Retinal pigment epithelial cell (primary cell): ENCODE results near the gene TARM1.

Source experiments
- DNase-seq: peaks from one replicate; pipeline ENCODE4 v3.0.0-alpha.2; 2010; ENCODE audit warnings: low read depth
- H3K4me3 ChIP-seq: 2 replicates; pipeline ENCODE4 v1.5.1; 2011; ENCODE audit warnings: mild to moderate bottlenecking, low read length, control low read depth, moderate library complexity
- TF ChIP-seq, protein P1 (sequence below): conservative IDR thresholded peaks from 2 replicates; pipeline ENCODE4 v1.5.1; 2011; ENCODE audit warnings: low read depth, low read length, control low read depth, inconsistent platforms

TARM1 gene

DNA sequence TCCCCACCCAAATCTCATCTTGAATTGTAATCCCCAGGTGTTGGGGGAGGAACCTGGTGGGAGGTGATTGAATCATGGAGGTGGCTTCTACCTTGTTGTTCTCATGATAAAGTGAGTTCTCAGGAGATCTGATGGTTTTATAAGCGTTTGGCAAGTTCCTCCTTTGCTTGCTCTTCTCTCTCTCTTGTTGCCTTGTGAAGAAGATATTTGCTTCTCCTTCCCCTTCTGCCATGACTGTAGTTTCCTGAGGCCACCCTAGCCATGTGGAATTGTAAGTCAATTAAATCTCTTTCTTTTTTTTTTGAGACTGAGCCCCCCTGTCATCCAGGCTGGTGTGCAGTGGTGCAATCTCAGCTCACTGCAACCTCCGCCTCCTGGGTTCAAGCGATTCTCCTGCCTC is 51.9 kb downstream of the TARM1 start:
- TF ChIP-seq, protein P1, sequence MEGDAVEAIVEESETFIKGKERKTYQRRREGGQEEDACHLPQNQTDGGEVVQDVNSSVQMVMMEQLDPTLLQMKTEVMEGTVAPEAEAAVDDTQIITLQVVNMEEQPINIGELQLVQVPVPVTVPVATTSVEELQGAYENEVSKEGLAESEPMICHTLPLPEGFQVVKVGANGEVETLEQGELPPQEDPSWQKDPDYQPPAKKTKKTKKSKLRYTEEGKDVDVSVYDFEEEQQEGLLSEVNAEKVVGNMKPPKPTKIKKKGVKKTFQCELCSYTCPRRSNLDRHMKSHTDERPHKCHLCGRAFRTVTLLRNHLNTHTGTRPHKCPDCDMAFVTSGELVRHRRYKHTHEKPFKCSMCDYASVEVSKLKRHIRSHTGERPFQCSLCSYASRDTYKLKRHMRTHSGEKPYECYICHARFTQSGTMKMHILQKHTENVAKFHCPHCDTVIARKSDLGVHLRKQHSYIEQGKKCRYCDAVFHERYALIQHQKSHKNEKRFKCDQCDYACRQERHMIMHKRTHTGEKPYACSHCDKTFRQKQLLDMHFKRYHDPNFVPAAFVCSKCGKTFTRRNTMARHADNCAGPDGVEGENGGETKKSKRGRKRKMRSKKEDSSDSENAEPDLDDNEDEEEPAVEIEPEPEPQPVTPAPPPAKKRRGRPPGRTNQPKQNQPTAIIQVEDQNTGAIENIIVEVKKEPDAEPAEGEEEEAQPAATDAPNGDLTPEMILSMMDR: no peak
- H3K4me3 ChIP-seq: no peak overlapping the region
- DNase-seq: no peak

DNA sequence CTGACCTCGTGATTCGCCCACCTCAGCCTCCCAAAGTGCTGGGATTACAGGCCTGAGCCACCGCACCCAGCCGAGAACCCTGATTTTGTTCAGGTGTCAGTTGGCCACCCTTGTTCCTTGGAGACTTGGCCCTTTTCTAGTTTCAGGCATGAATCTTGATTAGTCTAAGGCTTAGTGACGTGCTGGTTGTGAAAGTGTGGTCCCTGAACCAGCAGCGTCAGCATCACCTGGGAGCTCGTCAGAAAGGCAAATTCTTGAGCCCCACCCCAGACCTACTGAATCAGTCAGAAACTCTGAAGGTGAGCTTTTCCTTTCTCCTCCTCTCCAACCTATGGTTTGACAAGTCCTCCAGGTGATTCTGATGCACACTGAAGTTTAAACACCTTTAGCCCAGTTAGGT is 54.5 kb downstream of the TARM1 start:
- TF ChIP-seq, protein P1: no peak
- DNase-seq: no peak
- H3K4me3 ChIP-seq: no peak overlapping the region

DNA sequence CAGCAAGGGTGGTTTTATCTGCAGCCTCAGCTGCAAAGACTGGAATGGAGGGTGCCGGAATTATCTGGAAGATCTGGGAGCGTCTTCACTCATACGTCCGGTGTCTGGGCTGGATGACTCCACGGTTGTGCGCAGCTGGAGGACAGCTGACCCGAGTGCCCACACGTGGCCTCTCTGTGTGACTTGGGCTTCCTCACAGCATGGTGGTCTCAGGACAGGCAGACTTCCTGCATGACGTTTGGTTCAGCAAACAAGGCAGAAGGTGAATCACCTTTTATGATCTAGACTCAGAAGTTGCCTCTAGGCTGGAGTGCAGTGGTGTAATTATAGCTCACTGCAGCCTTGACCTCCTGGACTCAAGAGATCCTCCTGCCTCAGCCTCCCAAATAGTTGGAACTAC is 56.5 kb downstream of the TARM1 start:
- DNase-seq: no peak
- no peak overlapping the region for H3K4me3 ChIP-seq
- TF ChIP-seq, protein P1: no peak

DNA sequence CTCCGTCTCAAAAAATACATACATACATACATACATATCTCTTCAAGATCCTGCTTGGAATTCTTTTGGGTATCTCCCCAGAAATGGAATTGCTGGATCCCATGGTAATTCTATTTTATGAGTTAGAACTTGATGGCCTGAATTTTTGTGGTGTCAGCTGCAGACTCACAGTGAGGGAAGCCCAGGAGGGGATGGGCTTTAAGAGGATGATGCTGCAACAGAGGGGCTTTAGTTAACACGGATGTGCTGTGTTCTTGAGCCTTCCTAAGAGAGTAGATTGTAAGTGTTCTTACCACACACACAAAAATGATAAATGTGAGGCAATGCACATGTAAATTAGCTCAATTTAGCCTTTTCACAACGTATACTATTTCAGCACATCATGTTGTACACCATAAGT is 58.0 kb downstream of the TARM1 start:
- H3K4me3 ChIP-seq: no peak overlapping the region
- TF ChIP-seq, protein P1: no peak

DNA sequence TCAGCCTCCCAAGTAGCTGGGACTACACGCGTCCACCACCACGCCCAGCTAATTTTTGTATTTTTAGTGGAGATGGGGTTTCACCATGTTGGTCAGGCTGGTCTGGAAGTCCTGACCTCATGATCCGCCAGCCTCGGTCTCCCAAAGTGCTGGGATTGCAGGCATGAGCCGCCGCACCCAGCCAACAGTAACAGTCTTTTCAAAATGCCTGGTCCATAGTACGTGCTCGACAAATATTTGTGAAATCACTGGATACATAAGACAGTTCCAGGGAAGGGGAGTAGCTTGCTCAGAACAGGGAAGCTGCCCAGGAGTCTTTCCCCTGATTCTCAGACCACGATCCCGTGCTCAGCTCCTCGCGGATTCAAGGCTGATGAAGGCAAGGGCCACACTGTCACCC is 59.2 kb downstream of the TARM1 start:
- no peak for DNase-seq
- TF ChIP-seq, protein P1: no peak
- no peak overlapping the region for H3K4me3 ChIP-seq

More for the DNA sequence above, 58.0 kb downstream of the TARM1 start:
- DNase-seq: no peak

DNA sequence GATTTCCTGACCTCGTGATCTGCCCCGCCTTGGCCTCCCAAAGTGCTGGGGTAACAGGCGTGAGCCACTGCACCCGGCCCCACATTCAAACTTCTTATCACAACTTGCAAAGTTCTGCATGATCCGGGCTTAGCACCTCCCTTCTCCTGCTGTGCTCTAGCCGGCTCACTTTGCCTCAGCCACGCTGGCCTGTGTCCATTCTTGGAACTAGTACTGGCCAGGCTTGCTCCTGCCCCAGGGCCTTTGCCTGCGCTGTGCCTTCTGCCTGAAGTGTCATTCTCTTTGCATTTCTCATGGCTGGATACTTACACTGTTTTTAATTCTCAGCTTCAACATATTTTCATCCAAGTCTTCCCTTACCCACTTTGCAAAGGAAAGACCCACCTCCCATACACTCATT is 59.8 kb downstream of the TARM1 start:
- no peak overlapping the region for H3K4me3 ChIP-seq
- no peak for DNase-seq
- TF ChIP-seq, protein P1: no peak
